SK-N-SH (cell line): Measurements from ENCODE around the gene TWF2. TPM values are rescaled to one million over a fixed set of nuclear protein-coding genes. Genes with fewer than 3 reads are reported as not detected.

ENCODE experiments used
- CTCF ChIA-PET: fragments of 300-600, 350-600 bp; formaldehyde crosslinking; extraction: SDS; loops from one replicate; lab custom pipeline; 2021; lab: Yijun Ruan, JAX
- POLR2A ChIA-PET: fragments of 350-600 bp; sonication (Branson Sonifier 250); formaldehyde crosslinking; extraction: SDS; loops from one replicate; lab custom pipeline; 2020; ENCODE audit warnings: antibody characterized with exemption, inconsistent platforms; lab: Yijun Ruan, JAX
- DNase-seq: peaks from one replicate; pipeline ENCODE4 v3.0.0; 2012
- H2AFZ ChIP-seq: fragments of 200-600 bp; sonication (generic); 2 replicates; pipeline ENCODE4 v1.8.1; 2016; ENCODE audit warnings: antibody characterized with exemption, mild to moderate bottlenecking, low read depth
- H3F3A ChIP-seq: fragments of 200-600 bp; sonication (generic); replicated peaks from 2 replicates; pipeline ENCODE3; 2016; ENCODE audit warnings: antibody characterized with exemption, mild to moderate bottlenecking; ENCODE audit not compliant: insufficient read depth
- H3K27ac ChIP-seq, 2 experiments: fragments of 200-500 bp in 1 of 2; fragments of 200-600 bp in 1 of 2; sonication (Bioruptor generic) in 1 of 2; sonication (generic), shearing (Covaris generic) in 1 of 2; 2 replicates each; pipeline versions ENCODE4 v1.5.1 to v1.6.1; 2014 to 2016; ENCODE audit warnings: low read depth in 2 of 2, inconsistent platforms in 1 of 2, low read length in 1 of 2, mild to moderate bottlenecking in 1 of 2, mixed read lengths in 1 of 2
- H3K27me3 ChIP-seq: fragments of 200-600 bp; sonication (generic), shearing (Covaris generic); 2 replicates; pipeline ENCODE4 v1.6.1; 2016; ENCODE audit warnings: mixed run types; ENCODE audit not compliant: insufficient read depth
- H3K36me3 ChIP-seq, 2 experiments: fragments of 200-500 bp in 1 of 2; fragments of 200-600 bp in 1 of 2; sonication (Bioruptor generic) in 1 of 2; sonication (generic) in 1 of 2; replicated peaks in 1 of 2; 2 replicates each; pipeline versions ENCODE3 to v1.5.1; 2014 to 2016; ENCODE audit warnings: low read length in 1 of 2, mild to moderate bottlenecking in 1 of 2; ENCODE audit not compliant: insufficient read depth in 2 of 2, control insufficient read depth in 1 of 2
- H3K4me1 ChIP-seq, 2 experiments: fragments of 200-500 bp in 1 of 2; fragments of 200-600 bp in 1 of 2; sonication (Bioruptor generic) in 1 of 2; sonication (generic), shearing (Covaris generic) in 1 of 2; 2 replicates each; pipeline versions ENCODE4 v1.5.1 to v1.6.1; 2014 to 2016; ENCODE audit warnings: low read depth in 1 of 2, low read length in 1 of 2, mixed run types in 1 of 2; ENCODE audit not compliant: insufficient read depth in 2 of 2, control insufficient read depth in 1 of 2
- H3K4me2 ChIP-seq: fragments of 200-600 bp; sonication (generic), shearing (Covaris generic); 2 replicates; pipeline ENCODE4 v1.6.1; 2017; ENCODE audit warnings: mixed run types
- H3K4me3 ChIP-seq, 2 experiments: fragments of 200-500 bp in 1 of 2; fragments of 200-600 bp in 1 of 2; sonication (Bioruptor generic) in 1 of 2; sonication (generic), shearing (Covaris generic) in 1 of 2; 2 replicates each; pipeline versions ENCODE4 v1.5.1 to v1.8.1; 2014 to 2016; ENCODE audit warnings: low read depth in 2 of 2, inconsistent platforms in 1 of 2, low read length in 1 of 2, mild to moderate bottlenecking in 1 of 2, mixed read lengths in 1 of 2, moderate library complexity in 1 of 2
- H3K79me2 ChIP-seq: fragments of 200-600 bp; sonication (generic); 2 replicates; pipeline ENCODE4 v1.8.1; 2017; ENCODE audit warnings: mild to moderate bottlenecking; ENCODE audit not compliant: insufficient read depth
- H3K9ac ChIP-seq: fragments of 200-600 bp; sonication (generic); 2 replicates; pipeline ENCODE4 v1.6.1; 2017; ENCODE audit warnings: mixed run types
- H3K9me2 ChIP-seq: fragments of 200-600 bp; sonication (generic); 2 replicates; pipeline ENCODE4 v1.6.1; 2017; ENCODE audit warnings: mixed run types
- H3K9me3 ChIP-seq: fragments of 200-600 bp; sonication (generic); 2 replicates; pipeline ENCODE4 v1.6.1; 2017; ENCODE audit warnings: mixed run types, mild to moderate bottlenecking, moderate library complexity
- H4K20me1 ChIP-seq: fragments of 200-600 bp; sonication (generic); 2 replicates; pipeline ENCODE4 v1.6.1; 2017; ENCODE audit warnings: mild to moderate bottlenecking, mixed run types; ENCODE audit not compliant: insufficient read depth
- CHD2 ChIP-seq: fragments of 150-350 bp; IDR thresholded peaks from 2 replicates; pipeline ENCODE4 v1.6.1; 2018; ENCODE audit warnings: low read length; ENCODE audit not compliant: partially characterized antibody
- CTCF ChIP-seq: fragments of 200-600 bp; sonication (generic); IDR thresholded peaks from 2 replicates; pipeline ENCODE4 v1.6.1; 2017; ENCODE audit warnings: antibody characterized with exemption, mild to moderate bottlenecking, moderate library complexity
- EZH2phosphoT487 ChIP-seq: fragments of 200-600 bp; sonication (generic); IDR thresholded peaks from 2 replicates; pipeline ENCODE4 v1.6.1; 2017; ENCODE audit warnings: low read depth, mixed run types, mild to moderate bottlenecking, antibody characterized with exemption, moderate library complexity, borderline replicate concordance
- FOSL2 ChIP-seq: IDR thresholded peaks from 2 replicates; pipeline ENCODE4 v1.4.0; 2012; ENCODE audit warnings: low read depth, mild to moderate bottlenecking, moderate library complexity, borderline replicate concordance
- FOXJ3 ChIP-seq: sonication (generic); formaldehyde crosslinking; IDR thresholded peaks from 2 replicates; pipeline ENCODE4 v1.5.1; 2020; ENCODE audit warnings: mild to moderate bottlenecking, missing genetic modification reagents
- FOXM1 ChIP-seq: IDR thresholded peaks from 2 replicates; pipeline ENCODE4 v1.4.0; 2012; ENCODE audit warnings: low read depth, mild to moderate bottlenecking
- IRF3 ChIP-seq: fragments of 150-350 bp; IDR thresholded peaks from 2 replicates; pipeline ENCODE4 v1.6.1; 2016; ENCODE audit warnings: mild to moderate bottlenecking, low read depth, low read length
- JUND ChIP-seq: IDR thresholded peaks from 2 replicates; pipeline ENCODE4 v1.4.0; 2012
- MEF2A ChIP-seq: IDR thresholded peaks from 2 replicates; pipeline ENCODE4 v1.4.0; 2012; ENCODE audit warnings: low read depth, borderline replicate concordance
- MXI1 ChIP-seq: IDR thresholded peaks from 2 replicates; pipeline ENCODE4 v1.6.1; 2012; ENCODE audit warnings: mild to moderate bottlenecking, low read depth, low read length, improper control_type of control experiment
- NRF1 ChIP-seq: IDR thresholded peaks from 2 replicates; pipeline ENCODE4 v1.6.1; 2012; ENCODE audit warnings: low read depth, mild to moderate bottlenecking, low read length
- PBX3 ChIP-seq: IDR thresholded peaks from 2 replicates; pipeline ENCODE4; 2012
- POLR2AphosphoS5 ChIP-seq: IDR thresholded peaks from 2 replicates; pipeline ENCODE4 v1.6.1; 2012; ENCODE audit warnings: low read depth, low read length
- RAD21 ChIP-seq: IDR thresholded peaks from 2 replicates; pipeline ENCODE4 v1.6.1; 2012; ENCODE audit warnings: mild to moderate bottlenecking, low read length
- RFX5 ChIP-seq: IDR thresholded peaks from 2 replicates; pipeline ENCODE4 v1.6.1; 2012; ENCODE audit warnings: mild to moderate bottlenecking, improper control_type of control experiment, low read length
- SIN3A ChIP-seq: IDR thresholded peaks from 2 replicates; pipeline ENCODE4 v1.6.1; 2012; ENCODE audit warnings: low read depth, mild to moderate bottlenecking, low read length, moderate library complexity, borderline replicate concordance
- TAF1 ChIP-seq: IDR thresholded peaks from 2 replicates; pipeline ENCODE4 v1.6.1; 2012; ENCODE audit warnings: low read depth, mild to moderate bottlenecking, low read length, moderate library complexity, borderline replicate concordance
- TCF12 ChIP-seq: IDR thresholded peaks from 2 replicates; pipeline ENCODE4 v1.4.0; 2012
- TEAD4 ChIP-seq: IDR thresholded peaks from 2 replicates; pipeline ENCODE4 v1.4.0; 2012; ENCODE audit warnings: mild to moderate bottlenecking, borderline replicate concordance; ENCODE audit not compliant: insufficient read depth
- USF1 ChIP-seq: IDR thresholded peaks from 2 replicates; pipeline ENCODE4 v1.4.0; 2012; ENCODE audit warnings: low read depth, borderline replicate concordance
- USF2 ChIP-seq: fragments of 150-350 bp; IDR thresholded peaks from 2 replicates; pipeline ENCODE4 v1.6.1; 2017; ENCODE audit warnings: antibody characterized with exemption, low read length, low read depth, borderline replicate concordance
- YY1 ChIP-seq: IDR thresholded peaks from 2 replicates; pipeline ENCODE4 v1.4.0; 2012; ENCODE audit warnings: low read depth, mild to moderate bottlenecking
- ZBTB33 ChIP-seq: IDR thresholded peaks from 2 replicates; pipeline ENCODE4 v1.4.0; 2012; ENCODE audit warnings: low read depth, borderline replicate concordance
- WGBS: methylation state at CpG from one replicate; pipeline ENCODE4 v1.1.6; 2017; ENCODE audit warnings: low lambda C conversion rate; 5-methylcytosine and 5-hydroxymethylcytosine counted together
- polyA plus RNA-seq, 3 experiments: library from polyadenylated mRNA; depleted of rRNA; stranded (reverse); fragments of >200 nt; gene quantifications; 2 replicates each; pipeline ENCODE4 v1.2.3, GENCODE V29; 2012

The TWF2 gene
- 157 and 188 TPM in 2 replicates for polyA plus RNA-seq (2012; rRNA removed)
- 81.6 and 132 TPM in 2 replicates for polyA plus RNA-seq (2012; cell fraction: cytosol; rRNA removed)
- 125 and 150 TPM in 2 replicates for polyA plus RNA-seq (2012; cell fraction: nucleus; rRNA removed)

- POLR2A ChIA-PET: interaction anchor here (0.7 to 4.6 kb wide), 8 partner anchors 9 to 243 kb away, joined by 3 to 67 read pairs (median 3); partner anchors contain the start of genes RPL29 and WDR82
- WGBS: 1% methylated on average over 16 of the region's 92 CpGs
- TF ChIP-seq USF2: no peak
- TF ChIP-seq FOSL2: no peak
- no peak; the same call in 1 of the 2 replicates for TF ChIP-seq MXI1
- TF ChIP-seq TEAD4: no peak
- no peak for TF ChIP-seq TCF12
- no peak for TF ChIP-seq EZH2phosphoT487
- 0 out of 2 replicates have a peak, but pooled peaks have one; percentile 52 for TF ChIP-seq YY1
- peak; percentile 70; the same call in 1 of the 2 replicates for TF ChIP-seq SIN3A
- no peak for TF ChIP-seq RAD21
- TF ChIP-seq POLR2AphosphoS5: peak; percentile 69; the same call in 1 of the 2 replicates
- peak; percentile 85 for TF ChIP-seq NRF1
- TF ChIP-seq ZBTB33: no peak
- TF ChIP-seq CHD2: no peak
- TF ChIP-seq IRF3: no peak
- no peak; the same call in 1 of the 2 replicates for TF ChIP-seq PBX3
- no peak for TF ChIP-seq MEF2A
- TF ChIP-seq USF1: no peak
- TF ChIP-seq FOXM1: no peak
- peak; percentile 53 for TF ChIP-seq CTCF
- TF ChIP-seq FOXJ3 (CRISPR knock-in tag): no peak
- no peak for TF ChIP-seq RFX5
- TF ChIP-seq JUND: no peak
- peak; percentile 58; the same call in 1 of the 2 replicates for TF ChIP-seq TAF1
Measured at GRCh38 chr3:52238761-52239701, at the start of gene TWF2. TWF2 (minus strand) TSS chr3:52239158; CDS start chr3:52239016, 142 bp downstream.

More at GRCh38 chr3:52238761-52239701, at the start of gene TWF2:
- Histone ChIP-seq H3K9me2 (no peaks in the 10 kb centered on the region), H2AFZ (peak within 1 kb of the TSS; percentile 81), H3K79me2 (peaks cover 62% of the 10 kb centered on the region), H3F3A (peaks cover 24% of the 10 kb centered on the region), H4K20me1 (0 out of 2 replicates have a peak, but pooled peaks cover 4% of the 10 kb centered on the region), H3K4me1 (peaks cover 8 to 49% of the 10 kb centered on the region in 2 experiments), H3K4me2 (peak within 1 kb of the TSS; percentile 89), H3K27ac (peak within 1 kb of the TSS; percentile 93 to 96), H3K9ac (peak within 1 kb of the TSS; percentile 83), H3K9me3 (no peaks in the 10 kb centered on the region), H3K4me3 (peak within 1 kb of the TSS; percentile 90 to 97), H3K36me3 (peaks cover 5% of the 10 kb centered on the region in 2 experiments), H3K27me3 (no peaks in the 10 kb centered on the region)
- CTCF ChIA-PET: interaction anchor here (0.6 to 11.8 kb wide), 7 partner anchors 10 to 247 kb away, joined by 3 to 257 read pairs (median 5); partner anchors contain the start of genes TLR9 and WDR82
- DNase-seq: peak; percentile 99
